ENCODE results near the gene TARS1. TPM values are rescaled to one million over a fixed set of nuclear protein-coding genes. Genes with fewer than 3 reads are reported as not detected.
A peak's percentile ranks its signal among the peaks of the same experiment; 100 is the strongest.

TARS1 gene
- total and polyA plus RNA-seq, 2 of the 13 experiments (the other 11 are each of a cell fraction or from before 2014, with no cell fraction given), result 77.0 to 184 TPM

- TF ChIP-seq THAP9 (CRISPR knock-in tag; IDR thresholded peaks at IDR 0.05; ENCODE audit: borderline replicate concordance) (peak; percentile 68; the same call in 1 of the 2 replicates), ELF1 (CRISPR knock-in tag; IDR thresholded peaks at IDR 0.05) (peak; percentile 93), KAT7 (CRISPR knock-in tag; IDR thresholded peaks at IDR 0.05; ENCODE audit: borderline replicate concordance) (peak; percentile 22; the same call in 1 of the 2 replicates), ZNF207 (IDR thresholded peaks at IDR 0.05; ENCODE audit: borderline replicate concordance) (no peak), CEBPB (IDR thresholded peaks at IDR 0.05; ENCODE audit: borderline replicate concordance, low read depth, low read length) (peak; percentile 96), ZNF644 (CRISPR knock-in tag; IDR thresholded peaks at IDR 0.05; ENCODE audit: low read depth) (0 out of 2 replicates have a peak, but pooled peaks have one; percentile 9), ZNF720 (CRISPR knock-in tag; IDR thresholded peaks at IDR 0.05) (no peak), KDM3A (CRISPR knock-in tag; IDR thresholded peaks at IDR 0.05; ENCODE audit: low read depth) (0 out of 2 replicates have a peak, but pooled peaks have one; percentile 43), SIN3A (IDR thresholded peaks at IDR 0.05; ENCODE audit: borderline replicate concordance, low read depth, low read length) (peak; percentile 60), FOXA3 (CRISPR knock-in tag; IDR thresholded peaks at IDR 0.05) (peak; percentile 49; the same call in 1 of the 2 replicates), PHF5A (CRISPR knock-in tag; IDR thresholded peaks at IDR 0.05; ENCODE audit: low read depth, unreplicated experiment) (peak; percentile 72), STAT5B (CRISPR knock-in tag; IDR thresholded peaks at IDR 0.05) (no peak), ZNF75D (CRISPR knock-in tag; IDR thresholded peaks at IDR 0.05; ENCODE audit: borderline replicate concordance) (no peak), DBP (CRISPR knock-in tag; IDR thresholded peaks at IDR 0.05; ENCODE audit: not compliant biosample characterization) (peak; percentile 80), JDP2 (CRISPR knock-in tag; IDR thresholded peaks at IDR 0.05; ENCODE audit: borderline replicate concordance) (no peak), PRPF4 (IDR thresholded peaks at IDR 0.05; ENCODE audit: low read depth, low read length, poor library complexity, severe bottlenecking) (no peak)
- TF ChIP-seq, protein P1, sequence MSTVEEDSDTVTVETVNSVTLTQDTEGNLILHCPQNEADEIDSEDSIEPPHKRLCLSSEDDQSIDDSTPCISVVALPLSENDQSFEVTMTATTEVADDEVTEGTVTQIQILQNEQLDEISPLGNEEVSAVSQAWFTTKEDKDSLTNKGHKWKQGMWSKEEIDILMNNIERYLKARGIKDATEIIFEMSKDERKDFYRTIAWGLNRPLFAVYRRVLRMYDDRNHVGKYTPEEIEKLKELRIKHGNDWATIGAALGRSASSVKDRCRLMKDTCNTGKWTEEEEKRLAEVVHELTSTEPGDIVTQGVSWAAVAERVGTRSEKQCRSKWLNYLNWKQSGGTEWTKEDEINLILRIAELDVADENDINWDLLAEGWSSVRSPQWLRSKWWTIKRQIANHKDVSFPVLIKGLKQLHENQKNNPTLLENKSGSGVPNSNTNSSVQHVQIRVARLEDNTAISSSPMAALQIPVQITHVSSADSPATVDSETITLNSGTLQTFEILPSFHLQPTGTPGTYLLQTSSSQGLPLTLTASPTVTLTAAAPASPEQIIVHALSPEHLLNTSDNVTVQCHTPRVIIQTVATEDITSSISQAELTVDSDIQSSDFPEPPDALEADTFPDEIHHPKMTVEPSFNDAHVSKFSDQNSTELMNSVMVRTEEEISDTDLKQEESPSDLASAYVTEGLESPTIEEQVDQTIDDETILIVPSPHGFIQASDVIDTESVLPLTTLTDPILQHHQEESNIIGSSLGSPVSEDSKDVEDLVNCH (CRISPR knock-in tag; IDR thresholded peaks at IDR 0.05), result no peak
- TF ChIP-seq, protein P2, sequence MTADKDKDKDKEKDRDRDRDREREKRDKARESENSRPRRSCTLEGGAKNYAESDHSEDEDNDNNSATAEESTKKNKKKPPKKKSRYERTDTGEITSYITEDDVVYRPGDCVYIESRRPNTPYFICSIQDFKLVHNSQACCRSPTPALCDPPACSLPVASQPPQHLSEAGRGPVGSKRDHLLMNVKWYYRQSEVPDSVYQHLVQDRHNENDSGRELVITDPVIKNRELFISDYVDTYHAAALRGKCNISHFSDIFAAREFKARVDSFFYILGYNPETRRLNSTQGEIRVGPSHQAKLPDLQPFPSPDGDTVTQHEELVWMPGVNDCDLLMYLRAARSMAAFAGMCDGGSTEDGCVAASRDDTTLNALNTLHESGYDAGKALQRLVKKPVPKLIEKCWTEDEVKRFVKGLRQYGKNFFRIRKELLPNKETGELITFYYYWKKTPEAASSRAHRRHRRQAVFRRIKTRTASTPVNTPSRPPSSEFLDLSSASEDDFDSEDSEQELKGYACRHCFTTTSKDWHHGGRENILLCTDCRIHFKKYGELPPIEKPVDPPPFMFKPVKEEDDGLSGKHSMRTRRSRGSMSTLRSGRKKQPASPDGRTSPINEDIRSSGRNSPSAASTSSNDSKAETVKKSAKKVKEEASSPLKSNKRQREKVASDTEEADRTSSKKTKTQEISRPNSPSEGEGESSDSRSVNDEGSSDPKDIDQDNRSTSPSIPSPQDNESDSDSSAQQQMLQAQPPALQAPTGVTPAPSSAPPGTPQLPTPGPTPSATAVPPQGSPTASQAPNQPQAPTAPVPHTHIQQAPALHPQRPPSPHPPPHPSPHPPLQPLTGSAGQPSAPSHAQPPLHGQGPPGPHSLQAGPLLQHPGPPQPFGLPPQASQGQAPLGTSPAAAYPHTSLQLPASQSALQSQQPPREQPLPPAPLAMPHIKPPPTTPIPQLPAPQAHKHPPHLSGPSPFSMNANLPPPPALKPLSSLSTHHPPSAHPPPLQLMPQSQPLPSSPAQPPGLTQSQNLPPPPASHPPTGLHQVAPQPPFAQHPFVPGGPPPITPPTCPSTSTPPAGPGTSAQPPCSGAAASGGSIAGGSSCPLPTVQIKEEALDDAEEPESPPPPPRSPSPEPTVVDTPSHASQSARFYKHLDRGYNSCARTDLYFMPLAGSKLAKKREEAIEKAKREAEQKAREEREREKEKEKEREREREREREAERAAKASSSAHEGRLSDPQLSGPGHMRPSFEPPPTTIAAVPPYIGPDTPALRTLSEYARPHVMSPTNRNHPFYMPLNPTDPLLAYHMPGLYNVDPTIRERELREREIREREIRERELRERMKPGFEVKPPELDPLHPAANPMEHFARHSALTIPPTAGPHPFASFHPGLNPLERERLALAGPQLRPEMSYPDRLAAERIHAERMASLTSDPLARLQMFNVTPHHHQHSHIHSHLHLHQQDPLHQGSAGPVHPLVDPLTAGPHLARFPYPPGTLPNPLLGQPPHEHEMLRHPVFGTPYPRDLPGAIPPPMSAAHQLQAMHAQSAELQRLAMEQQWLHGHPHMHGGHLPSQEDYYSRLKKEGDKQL (CRISPR knock-in tag; IDR thresholded peaks at IDR 0.05; ENCODE audit: low read depth), result 0 out of 2 replicates have a peak, but pooled peaks have one; percentile 10
Measured at GRCh38 chr5:33440482-33441240, at the start of gene TARS1 (continued).
